GM18873 (cell line): ENCODE results near the gene PGK2.
A peak's percentile ranks its signal among the peaks of the same experiment; 100 is the strongest.
"Not testable (repeated sequence)": the region's sequence is repeated elsewhere in the genome, so short reads cannot be mapped to it uniquely, and the experiment has no call there.

Source experiments
- ATAC-seq: cut with Tn5 transposase; IDR thresholded peaks from one replicate; pipeline ENCODE4 v1.9.1; 2021; ENCODE audit warnings: mild to moderate bottlenecking, moderate library complexity, moderate number of reproducible peaks; ENCODE audit not compliant: unreplicated experiment, low FRiP score

PGK2 gene

DNA sequence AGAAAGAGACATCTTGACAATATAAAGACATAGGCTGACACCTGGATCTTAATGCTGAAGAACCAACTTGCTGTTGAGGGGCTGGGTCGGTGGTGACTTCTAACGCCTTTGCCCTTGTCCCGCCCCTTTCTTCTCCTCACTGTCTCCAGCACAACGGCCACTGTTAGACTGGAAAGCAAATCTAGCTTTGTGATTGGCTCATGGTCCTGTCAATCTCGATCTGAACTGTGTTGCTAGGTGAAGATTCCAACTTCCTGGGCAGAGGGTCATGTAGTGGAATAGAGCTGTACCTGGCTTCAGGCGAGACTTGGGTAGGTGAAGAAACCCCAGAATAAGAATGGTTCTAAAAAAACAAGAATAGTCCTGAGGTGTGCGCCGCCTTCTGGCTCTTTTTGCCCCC, at the start of gene PGK2:
PGK2 (minus strand) TSS at position 110 of the 400 bp plus-strand sequence; CDS start at position 12, 98 bp downstream.
- ATAC-seq: no peak

DNA sequence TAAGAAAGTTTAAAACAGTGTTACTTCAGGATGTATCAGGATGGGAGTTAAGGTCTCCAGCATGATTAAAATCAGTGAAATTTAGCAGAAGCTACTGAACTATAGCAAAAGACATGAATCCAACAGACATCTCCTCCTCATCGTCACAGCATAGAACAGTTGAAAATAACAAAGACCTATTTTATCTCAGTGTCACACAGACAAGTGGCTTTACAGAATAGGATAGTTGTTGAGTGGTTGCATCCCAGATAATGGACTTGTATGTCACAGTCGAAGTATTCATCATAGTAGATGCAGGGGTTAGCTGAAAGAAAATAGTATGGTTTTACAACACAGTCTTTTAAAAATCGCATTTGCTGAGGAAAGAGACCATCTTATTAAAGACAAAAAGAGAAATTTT, 48.1 kb upstream of the PGK2 start:
- ATAC-seq: no peak

GRCh38 chr6:49833386-49833785, 46.3 kb upstream of the PGK2 start:
- no peak for ATAC-seq

DNA sequence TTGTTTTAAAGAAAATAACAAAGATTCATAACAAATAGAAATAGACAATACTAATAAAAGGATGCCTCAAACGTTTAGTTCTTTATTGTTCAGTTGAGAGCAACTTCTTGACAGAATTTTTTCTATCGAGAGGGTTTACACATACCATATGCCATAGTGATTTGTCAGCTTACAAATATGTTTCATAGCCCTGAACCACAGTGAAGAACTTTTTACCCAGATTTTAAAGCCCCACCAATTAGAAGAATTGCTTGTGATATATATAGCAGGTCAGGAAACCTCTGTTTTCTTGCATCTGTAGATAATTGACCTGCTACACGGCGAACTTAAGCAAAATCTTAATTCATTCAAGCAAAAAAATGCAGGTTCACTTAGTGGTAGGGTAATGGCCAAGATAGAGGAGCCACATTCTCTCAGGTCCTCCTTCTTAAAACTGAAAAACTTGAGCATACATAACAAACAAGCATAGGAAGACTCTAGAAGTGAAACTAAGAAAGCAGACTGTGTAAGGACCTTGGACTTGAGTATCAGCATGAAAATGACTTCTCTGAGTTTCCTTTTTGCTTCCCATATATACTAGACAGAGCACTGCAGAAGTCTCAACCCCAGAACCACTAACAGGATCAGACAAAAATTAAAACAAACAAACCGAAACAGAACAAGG, 39.8 kb upstream of the PGK2 start:
- peak; percentile 98 for ATAC-seq

DNA sequence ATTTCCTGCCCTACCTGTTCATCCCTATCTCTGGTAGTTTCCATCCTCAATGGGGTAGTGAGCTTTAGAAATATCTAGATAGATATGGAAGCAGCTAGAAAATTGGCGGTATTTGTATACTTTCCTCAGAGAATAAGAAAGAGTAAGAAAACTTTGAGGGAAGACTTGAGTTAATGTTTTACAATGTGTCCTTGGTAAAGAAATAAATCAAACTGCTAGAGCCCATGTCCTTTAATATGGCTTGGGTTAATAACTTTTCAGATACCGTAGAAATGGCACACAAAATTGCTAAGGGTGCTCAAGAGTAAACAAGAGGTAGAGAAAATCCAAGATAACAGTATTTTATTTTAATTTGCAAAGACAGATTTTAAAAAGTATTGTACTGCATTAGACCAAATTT, 28.1 kb upstream of the PGK2 start:
- ATAC-seq: no peak

DNA sequence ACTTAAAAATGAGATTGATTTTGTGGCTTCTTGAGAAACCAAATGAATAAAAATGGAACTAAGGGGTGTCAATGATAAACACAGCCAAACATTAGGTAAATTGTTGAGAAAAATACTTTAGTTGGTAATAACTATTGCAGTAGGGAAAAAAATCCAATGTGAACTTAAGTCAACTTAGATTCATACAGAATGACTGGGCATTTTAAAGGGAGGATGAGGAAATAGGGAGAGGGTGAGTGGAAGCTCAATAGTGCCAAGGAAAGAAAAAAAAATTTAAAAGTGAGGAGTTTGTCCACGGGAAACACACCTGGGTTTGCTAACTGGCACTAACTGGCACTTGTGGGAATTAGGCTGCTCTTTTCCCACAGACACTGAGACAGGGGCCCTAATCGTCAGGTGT, 26.2 kb upstream of the PGK2 start:
- no peak for ATAC-seq

- no peak for ATAC-seq
These were observed 19.1 kb upstream of the PGK2 start for GRCh38 chr6:49806145-49806544.

GRCh38 chr6:49805246-49805645, 18.2 kb upstream of the PGK2 start:
- ATAC-seq: no peak

GRCh38 chr6:49801525-49801924, 14.4 kb upstream of the PGK2 start:
- ATAC-seq: no peak

DNA sequence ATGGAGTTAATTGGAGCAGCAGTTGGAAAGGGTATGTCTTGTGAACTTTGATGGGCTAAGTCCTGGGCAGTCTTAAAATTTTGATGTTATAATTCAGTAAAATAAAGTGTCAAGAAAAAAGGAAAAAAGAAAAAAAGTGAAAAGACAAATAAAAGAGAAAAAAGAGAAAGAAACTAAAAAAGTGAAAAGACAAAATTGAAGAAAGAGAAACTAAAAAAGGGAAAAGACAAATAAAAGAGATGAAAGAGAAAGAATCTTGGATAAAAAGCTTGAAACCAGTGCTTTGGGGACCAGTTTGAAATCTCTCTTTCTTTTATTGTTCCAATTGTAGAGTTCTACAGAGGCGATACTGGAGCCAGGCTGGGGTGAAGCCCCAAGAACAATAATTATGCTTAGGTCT, 12.0 kb upstream of the PGK2 start:
- no peak for ATAC-seq

DNA sequence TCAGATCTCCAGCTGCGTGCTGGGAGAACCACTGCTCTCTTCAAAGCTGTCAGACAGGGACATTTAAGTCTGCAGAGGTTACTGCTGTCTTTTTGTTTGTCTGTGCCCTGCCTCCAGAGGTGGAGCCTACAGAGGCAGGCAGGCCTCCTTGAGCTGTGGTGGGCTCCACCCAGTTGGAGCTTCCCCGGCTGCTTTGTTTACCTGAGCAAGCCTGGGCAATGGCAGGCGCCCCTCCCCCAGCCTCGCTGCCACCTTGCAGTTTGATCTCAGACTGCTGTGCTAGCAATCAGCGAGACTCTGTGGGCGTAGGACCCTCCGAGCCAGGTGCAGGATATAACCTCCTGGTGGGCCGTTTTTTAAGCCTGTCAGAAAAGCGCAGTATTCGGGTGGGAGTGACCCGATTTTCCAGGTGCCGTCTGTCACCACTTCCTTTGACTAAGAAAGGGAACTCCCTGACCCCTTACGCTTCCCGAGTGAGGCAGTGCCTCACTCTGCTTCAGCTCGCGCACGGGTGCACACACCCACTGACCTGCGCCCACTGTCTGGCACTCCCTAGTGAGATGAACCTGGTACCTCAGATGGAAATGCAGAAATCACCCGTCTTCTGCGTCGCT, 9.9 kb upstream of the PGK2 start:
- ATAC-seq: not testable (repeated sequence)

- ATAC-seq: no peak
These were observed 3.3 kb upstream of the PGK2 start for GRCh38 chr6:49790341-49790740.

- ATAC-seq: no peak
These were observed 2.8 kb downstream of the PGK2 start for GRCh38 chr6:49784272-49784671.

- ATAC-seq: no peak
These were observed 4.4 kb downstream of the PGK2 start for GRCh38 chr6:49782725-49783124.

DNA sequence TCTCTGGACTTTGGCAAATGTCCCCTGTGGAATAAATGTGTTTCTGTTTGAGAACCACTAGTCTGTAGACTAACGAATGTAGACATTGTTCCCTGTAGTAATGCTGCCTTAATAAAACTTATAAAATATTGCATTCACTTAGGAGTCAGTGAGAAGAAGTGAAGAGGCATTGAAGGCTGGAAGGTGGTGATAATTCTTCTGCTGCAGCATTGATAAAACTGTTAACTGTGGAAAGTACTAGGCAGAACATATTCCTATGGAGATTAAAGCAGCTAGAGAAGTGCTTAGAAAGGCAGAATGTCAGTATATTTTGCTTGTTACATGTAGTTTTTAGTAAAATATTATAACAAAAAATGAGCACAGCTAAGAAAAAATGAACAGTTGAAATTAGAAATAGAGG, 4.8 kb downstream of the PGK2 start:
- no peak for ATAC-seq

GRCh38 chr6:49776444-49776843, 10.6 kb downstream of the PGK2 start:
- no peak for ATAC-seq

GRCh38 chr6:49775043-49775442, 12.0 kb downstream of the PGK2 start:
- ATAC-seq: no peak

DNA sequence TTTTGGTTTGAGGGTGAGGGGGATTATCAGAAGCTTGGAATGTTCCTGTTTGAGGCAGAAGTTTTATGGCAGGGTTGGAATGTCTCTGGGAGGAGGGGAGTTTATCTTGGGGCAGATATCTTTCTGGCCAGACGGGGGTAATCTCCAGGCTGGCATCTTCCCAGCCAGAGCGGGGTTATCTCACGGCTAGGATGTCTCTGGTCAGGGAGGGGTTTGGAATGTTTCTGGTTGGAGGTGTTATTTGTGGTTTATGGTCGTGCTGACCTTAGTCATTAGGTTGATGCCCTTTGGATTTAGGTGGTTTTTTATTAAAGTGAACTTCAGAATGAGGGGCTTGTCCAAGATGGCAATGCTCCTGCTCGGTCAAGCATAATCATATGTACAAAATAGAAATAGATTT, 14.8 kb downstream of the PGK2 start:
- no peak for ATAC-seq

- ATAC-seq: no peak
These were observed 20.3 kb downstream of the PGK2 start for GRCh38 chr6:49766762-49767161.

- ATAC-seq: no peak
These were observed 22.4 kb downstream of the PGK2 start for GRCh38 chr6:49764571-49765236.

GRCh38 chr6:49744259-49744658, 42.8 kb downstream of the PGK2 start, which contains the start of gene CRISP3:
TSS of gene CRISP3 (minus strand) at chr6:49744388. CDS start at chr6:49744367, 21 bp downstream.
- no peak for ATAC-seq

- ATAC-seq: no peak
These were observed 43.7 kb downstream of the PGK2 start for GRCh38 chr6:49743429-49743828.
